Kidney glomerular epithelial cell (primary cell): Measurements from ENCODE around the gene F2RL2.

ENCODE experiments used
- DNase-seq: peaks from one replicate; lab custom pipeline; 2025; lab: John Stamatoyannopoulos, UW

Gene F2RL2

DNA sequence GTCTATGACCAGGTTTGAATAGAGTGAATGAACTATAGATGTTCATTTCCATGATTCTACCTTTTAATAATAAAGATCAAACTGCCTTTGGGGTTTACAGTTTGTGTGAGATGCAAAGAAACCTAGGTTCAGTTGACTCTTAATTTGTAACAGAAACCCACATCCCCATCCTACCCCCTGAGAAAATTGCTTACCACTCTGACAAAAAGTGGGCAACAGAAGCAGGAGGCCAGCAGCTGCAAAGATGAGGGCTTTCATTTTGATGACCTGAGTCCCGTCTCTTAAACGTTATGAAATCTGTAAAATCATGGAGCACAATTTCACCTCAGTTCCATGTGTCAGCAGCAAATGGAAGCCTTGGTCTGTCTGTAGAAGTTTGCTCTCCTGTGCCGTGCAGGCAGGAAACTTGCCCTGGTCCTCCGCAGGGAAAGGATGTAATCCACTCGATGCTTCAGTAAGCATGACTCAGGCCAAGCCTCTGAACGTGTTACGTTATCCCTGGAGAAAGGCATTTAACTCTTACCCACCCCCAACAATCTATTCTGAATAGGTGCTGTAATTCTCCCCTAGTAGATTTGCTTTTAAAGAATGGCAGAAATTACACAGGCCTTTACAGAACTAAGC is at the start of gene F2RL2:
TSS of gene F2RL2 (minus strand) at position 431 of the 624 bp plus-strand sequence. CDS start at position 258, 173 bp downstream.
- peak; percentile 86 for DNase-seq

- no peak for DNase-seq
Observed at GRCh38 chr5:76672242-76672641, 49.0 kb upstream of the F2RL2 start.

- DNase-seq = no peak
Observed at GRCh38 chr5:76670508-76670907, 47.3 kb upstream of the F2RL2 start.

DNA sequence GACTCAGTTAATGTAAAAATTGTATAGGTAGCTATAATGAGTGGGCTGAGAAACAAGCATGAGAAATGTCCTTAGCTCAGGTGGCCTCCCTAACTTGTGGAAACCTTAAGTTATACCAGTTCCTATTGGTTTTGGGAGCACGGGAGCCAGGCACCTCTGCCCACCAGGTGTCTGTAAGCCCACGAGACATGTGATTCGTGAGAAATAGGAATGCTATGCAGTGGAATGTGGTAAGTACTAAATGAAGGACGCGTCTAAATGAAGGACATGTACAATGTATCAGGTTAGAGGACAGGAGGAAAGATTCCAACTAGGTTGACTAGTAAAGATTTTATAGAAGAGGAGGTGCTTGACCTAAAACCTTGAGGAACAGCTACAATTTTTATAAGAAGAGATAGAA is 46.0 kb upstream of the F2RL2 start:
- no peak for DNase-seq

- DNase-seq = no peak
Observed at GRCh38 chr5:76667495-76667894, 44.3 kb upstream of the F2RL2 start.

- DNase-seq = no peak
Observed at GRCh38 chr5:76664079-76664478, 40.9 kb upstream of the F2RL2 start.

DNA sequence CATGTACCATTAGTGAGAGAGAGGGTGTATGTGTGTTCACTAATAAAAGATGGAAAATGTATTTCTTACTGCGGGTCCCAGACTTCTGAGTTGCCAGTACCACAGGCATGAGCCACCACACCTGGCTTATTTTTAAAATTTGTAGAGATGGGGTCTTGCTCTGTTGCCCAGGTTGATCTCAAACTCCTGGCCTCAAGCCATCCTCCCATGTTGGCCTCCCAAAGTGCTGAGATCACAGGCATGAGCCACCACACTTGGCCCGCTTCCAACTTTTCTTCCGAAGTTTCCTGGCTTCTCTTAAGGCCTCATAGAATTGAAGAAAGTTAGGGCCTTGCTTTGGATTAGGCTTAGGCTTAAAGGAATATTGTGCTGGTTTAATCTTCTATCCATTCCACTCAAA is 40.4 kb upstream of the F2RL2 start:
- DNase-seq = no peak

DNA sequence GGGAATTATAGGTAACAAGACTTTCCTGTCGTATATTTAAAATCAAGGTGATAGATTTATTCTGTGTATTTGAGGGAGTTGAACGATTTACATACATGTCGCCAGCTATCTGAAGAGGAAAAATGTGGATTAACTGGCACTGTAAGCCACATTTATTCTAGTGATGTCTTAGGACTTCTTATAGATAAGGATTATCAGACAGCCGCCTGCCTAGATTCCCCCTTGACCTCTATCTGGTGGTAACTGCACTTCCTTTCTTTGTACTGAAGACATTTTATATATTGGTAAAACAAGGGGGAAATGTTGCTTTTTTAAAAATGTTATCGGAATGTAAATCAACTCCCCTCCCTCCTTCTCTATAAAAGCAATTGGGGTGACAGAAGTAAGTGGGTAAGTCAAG is 39.3 kb upstream of the F2RL2 start:
- DNase-seq = no peak

GRCh38 chr5:76660360-76660759 is 37.2 kb upstream of the F2RL2 start:
- DNase-seq = no peak

- DNase-seq = no peak
Observed at GRCh38 chr5:76657683-76658311, 34.6 kb upstream of the F2RL2 start.

DNA sequence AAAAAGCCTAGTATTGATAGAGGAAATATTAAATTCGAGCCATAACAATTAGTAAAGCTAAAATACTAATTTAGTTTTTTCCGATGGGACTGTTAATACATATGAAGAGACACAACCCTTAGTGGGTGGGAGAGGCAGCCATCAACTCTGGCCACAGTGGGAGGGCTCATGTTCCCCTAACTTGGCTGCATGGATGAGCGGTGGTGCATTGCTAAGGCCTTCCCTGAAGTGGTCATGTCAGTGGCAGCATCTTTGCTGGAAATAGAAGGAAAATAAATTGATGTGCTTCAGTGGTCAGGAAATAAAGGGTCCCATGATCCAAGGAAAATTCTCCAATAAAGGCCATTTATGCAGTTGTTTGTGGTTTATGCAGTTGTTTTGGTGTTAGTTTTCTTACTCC is 33.9 kb upstream of the F2RL2 start:
- no peak for DNase-seq

- DNase-seq = no peak
Observed at GRCh38 chr5:76652809-76653414, 29.7 kb upstream of the F2RL2 start.

GRCh38 chr5:76649140-76649539 is 25.9 kb upstream of the F2RL2 start:
- DNase-seq = no peak

DNA sequence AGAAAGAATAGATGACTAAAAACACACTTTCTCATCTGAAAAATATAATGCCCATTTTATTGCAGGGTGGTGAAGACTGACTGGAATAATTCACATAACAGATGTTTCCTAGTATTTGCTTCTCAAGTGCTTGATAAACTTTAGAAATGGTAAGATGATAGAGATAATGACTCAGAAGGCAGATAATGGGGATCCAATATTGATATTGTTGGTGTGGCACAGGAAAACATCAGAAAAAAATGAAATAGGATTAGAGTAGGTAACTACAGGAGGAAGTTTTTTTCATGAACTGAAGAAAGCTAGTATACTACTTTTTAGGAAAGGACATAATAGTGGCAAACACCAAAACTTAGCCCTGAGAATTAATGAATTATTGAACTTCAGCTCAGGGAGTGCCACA is 20.2 kb upstream of the F2RL2 start:
- DNase-seq = no peak

- no peak for DNase-seq
Observed at GRCh38 chr5:76642390-76643040, 19.3 kb upstream of the F2RL2 start.

- peak; percentile 60 for DNase-seq
Observed at GRCh38 chr5:76641514-76642120, 18.4 kb upstream of the F2RL2 start.

GRCh38 chr5:76638479-76638878 is 15.3 kb upstream of the F2RL2 start:
- DNase-seq = no peak

DNA sequence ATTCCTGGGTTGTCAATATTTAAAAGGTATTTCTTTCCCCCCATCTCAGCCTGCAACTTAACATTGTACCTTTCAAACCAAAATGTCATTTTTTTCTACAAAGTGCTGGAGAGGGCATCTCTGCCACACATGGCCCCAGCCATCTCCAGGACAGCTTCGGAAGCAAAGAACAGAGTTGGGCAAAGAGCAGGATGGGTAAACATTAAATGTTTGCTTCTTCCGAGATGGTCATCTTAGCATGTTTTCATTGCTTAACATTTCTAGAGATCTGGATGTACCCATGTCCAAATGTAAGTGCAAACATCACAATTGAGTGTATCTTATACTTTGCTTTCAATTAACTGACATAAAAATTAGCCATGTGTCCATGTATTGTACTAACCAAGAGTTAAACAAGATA is 14.3 kb upstream of the F2RL2 start:
- no peak for DNase-seq

DNA sequence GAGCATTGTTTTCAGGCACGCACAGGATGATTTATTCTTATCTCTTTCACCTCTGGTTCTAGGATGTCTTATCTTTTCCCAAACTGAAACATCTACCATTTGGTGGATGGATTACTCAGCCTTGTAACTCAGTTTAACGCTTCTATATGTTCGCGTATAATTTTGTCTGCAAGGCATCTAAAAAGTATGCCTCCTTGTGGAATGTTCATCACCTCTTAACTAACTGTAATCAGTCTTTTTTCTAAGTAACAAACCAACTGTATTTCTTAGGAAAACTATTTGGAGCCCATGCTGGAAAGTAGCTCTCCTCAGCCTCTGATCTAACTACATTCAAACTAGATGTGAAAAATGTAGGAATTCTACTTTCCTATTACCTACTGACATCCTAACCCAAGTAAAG is 11.5 kb upstream of the F2RL2 start:
- no peak for DNase-seq

- DNase-seq = no peak
Observed at GRCh38 chr5:76626738-76627137, 3.5 kb upstream of the F2RL2 start.

GRCh38 chr5:76625087-76625815 is 2.0 kb upstream of the F2RL2 start:
- no peak for DNase-seq

- no peak for DNase-seq
Observed at GRCh38 chr5:76622076-76622475, 1.1 kb downstream of the F2RL2 start.
